Stomach (tissue), 9 donors: ENCODE data around the gene PRAMEF12. TPM values are rescaled to one million over a fixed set of nuclear protein-coding genes. Genes with fewer than 3 reads are reported as not detected.

Experiments
- DNase-seq, 2 donors: peaks; one replicate each; pipeline versions ENCODE4 v3.0.0 to v3.0.0-alpha.2; 2013 to 2019
- H3K27ac ChIP-seq, 5 donors: fragments of 200-600 bp in 4 of 5; sonication (generic) in 4 of 5; one replicate each; pipeline ENCODE4 v1.5.1; 2013 to 2019; ENCODE audit warnings: mild to moderate bottlenecking in 1 of 5, moderate library complexity in 1 of 5
- H3K27me3 ChIP-seq, 3 donors: fragments of 200-600 bp; sonication (generic); one replicate each; pipeline ENCODE4 v1.5.1; 2017 to 2019; ENCODE audit warnings: mixed run types in 1 of 3
- H3K36me3 ChIP-seq, 4 donors: fragments of 200-600 bp; sonication (generic); 1 replicate in 3 of 4; 2 replicates in 1 of 4; pipeline ENCODE4 v1.5.1; 2016 to 2019
- H3K4me1 ChIP-seq, 4 donors: fragments of 200-600 bp; sonication (generic); one replicate each; pipeline ENCODE4 v1.5.1; 2016 to 2019
- H3K4me3 ChIP-seq, 4 donors: fragments of 200-600 bp; sonication (generic) in 3 of 4; one replicate each; pipeline ENCODE4 v1.5.1; 2016 to 2019; ENCODE audit warnings: mild to moderate bottlenecking in 1 of 4
- H3K9me3 ChIP-seq, 4 donors: fragments of 200-600 bp; sonication (generic); one replicate each; pipeline ENCODE4 v1.5.1; 2016 to 2019
- EP300 ChIP-seq: sonication (generic); formaldehyde crosslinking; IDR thresholded peaks from one replicate; pipeline ENCODE4 v1.6.1; 2017; ENCODE audit warnings: antibody characterized with exemption
- POLR2A ChIP-seq, 4 donors: fragments of 450-650 bp; IDR thresholded peaks; one replicate each; pipeline ENCODE4 v1.6.1; 2016; ENCODE audit warnings: antibody characterized with exemption in 4 of 4, control low read depth in 2 of 4, mild to moderate bottlenecking in 1 of 4, moderate library complexity in 1 of 4
- POLR2AphosphoS5 ChIP-seq, 3 donors: sonication (generic); formaldehyde crosslinking; IDR thresholded peaks; one replicate each; pipeline ENCODE4 v1.6.1; 2016; ENCODE audit warnings: antibody characterized with exemption in 3 of 3
- WGBS, 5 donors: extraction: QIAGEN DNeasy Blood & Tissue Kit in 3 of 5; methylation state at CpG; one replicate each; pipeline versions ENCODE4 v1.1.5 to v1.1.7; 2013 to 2018; 5-methylcytosine and 5-hydroxymethylcytosine counted together
- intact Hi-C: fragments of 100-400 bp; cut with DNase I; formaldehyde crosslinking; loops from one replicate; pipeline ENCODE4 v1.15.1; 2023; ENCODE audit warnings: low total_unique reads
- polyA plus RNA-seq, 3 donors: library from polyadenylated mRNA; stranded (reverse); fragments of 200-250 nt; gene quantifications; one replicate each; pipeline ENCODE4 v1.2.3, GENCODE V29; 2013
- total RNA-seq, 5 donors: library from RNA; depleted of rRNA; stranded (reverse); fragments of >200 nt; gene quantifications; one replicate each; pipeline versions ENCODE4 v1.1.0 to v1.2.3, GENCODE V29; 2014 to 2016
- TF ChIP-seq, protein P1 (sequence below), 7 experiments: fragments of 450-650 bp in 4 of 7; fragments of 200-600 bp in 3 of 7; sonication (generic) in 3 of 7; IDR thresholded peaks; one replicate each; pipeline ENCODE4 v1.5.1; 2016 to 2019; ENCODE audit warnings: antibody characterized with exemption in 7 of 7, control low read depth in 2 of 7, mild to moderate bottlenecking in 1 of 7
- donor health status: healthy with polysubstance abuse.
- donor health status: Bipolar disorder and iron deficiency.
- donor health status: healthy.

PRAMEF12 gene
- total and polyA plus RNA-seq, 8 donors: not detected

- Histone ChIP-seq H3K27ac (no peak overlapping the region), H3K27me3 (peaks cover 0 to 28% (median 0%) of the 10 kb centered on the region in 3 donors), H3K4me3 (no peak overlapping the region), H3K36me3 (no peaks in the 10 kb centered on the region), H3K9me3 (no peaks in the 10 kb centered on the region), H3K4me1 (no peaks in the 10 kb centered on the region)
- 79 to 83% (median 81%) methylated on average over 7 of the region's 7 CpGs for WGBS, 5 donors
- intact Hi-C loops: no loop called here
- DNase-seq: no peak
- TF ChIP-seq POLR2AphosphoS5 (IDR thresholded peaks at IDR 0.05): no peak
- TF ChIP-seq POLR2A (IDR thresholded peaks at IDR 0.05): no peak
- no peak for TF ChIP-seq EP300
- TF ChIP-seq, protein P1, sequence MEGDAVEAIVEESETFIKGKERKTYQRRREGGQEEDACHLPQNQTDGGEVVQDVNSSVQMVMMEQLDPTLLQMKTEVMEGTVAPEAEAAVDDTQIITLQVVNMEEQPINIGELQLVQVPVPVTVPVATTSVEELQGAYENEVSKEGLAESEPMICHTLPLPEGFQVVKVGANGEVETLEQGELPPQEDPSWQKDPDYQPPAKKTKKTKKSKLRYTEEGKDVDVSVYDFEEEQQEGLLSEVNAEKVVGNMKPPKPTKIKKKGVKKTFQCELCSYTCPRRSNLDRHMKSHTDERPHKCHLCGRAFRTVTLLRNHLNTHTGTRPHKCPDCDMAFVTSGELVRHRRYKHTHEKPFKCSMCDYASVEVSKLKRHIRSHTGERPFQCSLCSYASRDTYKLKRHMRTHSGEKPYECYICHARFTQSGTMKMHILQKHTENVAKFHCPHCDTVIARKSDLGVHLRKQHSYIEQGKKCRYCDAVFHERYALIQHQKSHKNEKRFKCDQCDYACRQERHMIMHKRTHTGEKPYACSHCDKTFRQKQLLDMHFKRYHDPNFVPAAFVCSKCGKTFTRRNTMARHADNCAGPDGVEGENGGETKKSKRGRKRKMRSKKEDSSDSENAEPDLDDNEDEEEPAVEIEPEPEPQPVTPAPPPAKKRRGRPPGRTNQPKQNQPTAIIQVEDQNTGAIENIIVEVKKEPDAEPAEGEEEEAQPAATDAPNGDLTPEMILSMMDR (IDR thresholded peaks at IDR 0.05): no peak
Observed at GRCh38 chr1:12762766-12763165, 10.8 kb upstream of the PRAMEF12 start.

GRCh38 chr1:12763479-12763878, 10.1 kb upstream of the PRAMEF12 start:
- no peak overlapping the region for H3K4me3 ChIP-seq
- no peaks in the 10 kb centered on the region for H3K9me3 ChIP-seq
- H3K36me3 ChIP-seq: no peaks in the 10 kb centered on the region
- intact Hi-C loops: no loop called here
- peaks cover 0 to 26% (median 0%) of the 10 kb centered on the region in 3 donors for H3K27me3 ChIP-seq
- no peaks in the 10 kb centered on the region for H3K4me1 ChIP-seq
- TF ChIP-seq POLR2A (IDR thresholded peaks at IDR 0.05): no peak
- no peak for TF ChIP-seq EP300
- TF ChIP-seq, protein P1 (IDR thresholded peaks at IDR 0.05): no peak
- TF ChIP-seq POLR2AphosphoS5 (IDR thresholded peaks at IDR 0.05): no peak
- H3K27ac ChIP-seq: no peak overlapping the region
- 59 to 75% (median 69%) methylated on average over 4 of the region's 4 CpGs for WGBS, 5 donors
- no peak for DNase-seq

DNA sequence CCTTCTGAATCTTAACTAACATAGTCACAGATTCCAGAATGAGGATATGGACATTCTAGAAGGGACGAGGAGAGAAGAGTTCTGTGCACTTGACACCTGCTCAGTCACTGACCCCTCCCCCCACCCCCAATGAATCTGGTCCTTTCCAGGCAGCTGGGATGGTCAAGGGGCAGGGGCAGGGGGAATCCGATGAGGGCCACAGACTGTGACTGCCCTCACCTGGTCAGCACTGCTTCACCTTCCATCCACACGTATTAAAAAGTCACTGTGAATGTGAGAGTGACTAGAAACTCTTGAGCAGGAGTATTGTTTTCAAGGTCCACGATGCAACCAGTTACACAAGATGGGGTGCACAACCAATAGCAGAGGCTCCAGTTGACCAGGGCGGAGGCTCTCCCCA, 9.5 kb upstream of the PRAMEF12 start:
- intact Hi-C loops: no loop called here
- no peak overlapping the region for H3K27ac ChIP-seq
- 52 to 68% (median 59%) methylated on average over 5 of the region's 5 CpGs for WGBS, 5 donors
- H3K4me1 ChIP-seq: no peaks in the 10 kb centered on the region
- DNase-seq: no peak
- H3K36me3 ChIP-seq: no peaks in the 10 kb centered on the region
- H3K27me3 ChIP-seq: peaks cover 0 to 27% (median 0%) of the 10 kb centered on the region in 3 donors
- no peak for TF ChIP-seq POLR2A (IDR thresholded peaks at IDR 0.05)
- TF ChIP-seq, protein P1 (IDR thresholded peaks at IDR 0.05): no peak
- TF ChIP-seq POLR2AphosphoS5 (IDR thresholded peaks at IDR 0.05): no peak
- TF ChIP-seq EP300: no peak
- H3K9me3 ChIP-seq: no peaks in the 10 kb centered on the region
- no peak overlapping the region for H3K4me3 ChIP-seq

DNA sequence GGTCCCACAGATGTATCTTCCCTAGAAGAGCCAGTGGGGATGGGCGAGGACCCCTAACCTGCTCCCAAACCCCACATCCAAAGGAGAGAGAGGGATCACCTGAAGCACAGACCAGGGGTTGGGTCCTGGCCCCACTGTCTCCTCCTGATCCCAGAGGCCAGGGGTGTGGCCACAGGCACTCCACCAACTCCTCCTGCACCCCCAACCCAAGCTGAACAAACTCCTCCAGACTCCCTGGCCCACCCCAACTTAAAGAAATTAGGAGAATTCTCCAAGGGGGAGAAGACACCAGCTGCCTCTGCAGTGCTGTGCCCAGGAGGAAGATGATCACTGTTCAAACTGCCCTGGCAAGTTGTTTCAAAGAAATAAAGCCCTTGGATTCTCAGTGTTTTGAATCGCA, 4.5 kb upstream of the PRAMEF12 start:
- TF ChIP-seq POLR2A (IDR thresholded peaks at IDR 0.05): no peak
- TF ChIP-seq, protein P1 (IDR thresholded peaks at IDR 0.05): no peak
- no peak for DNase-seq
- no peaks in the 10 kb centered on the region for H3K9me3 ChIP-seq
- 29 to 83% (median 60%) methylated on average over 1 to 2 of the region's 2 CpGs for WGBS, 5 donors
- peaks cover 0 to 35% (median 5%) of the 10 kb centered on the region in 3 donors for H3K27me3 ChIP-seq
- intact Hi-C loops: no loop called here
- H3K4me1 ChIP-seq: no peaks in the 10 kb centered on the region
- no peak overlapping the region for H3K4me3 ChIP-seq
- no peaks in the 10 kb centered on the region for H3K36me3 ChIP-seq
- H3K27ac ChIP-seq: no peak overlapping the region
